OCI-LY1 (cell line): Measurements from ENCODE around the gene OR2F1.
"Not testable (repeated sequence)": the region's sequence is repeated elsewhere in the genome, so short reads cannot be mapped to it uniquely, and the experiment has no call there.

Experiments
- H2AFZ ChIP-seq: fragments of 200-600 bp; sonication (generic), shearing (Covaris generic); 2 replicates; pipeline ENCODE4 v1.6.0; 2014; ENCODE audit warnings: antibody characterized with exemption, mild to moderate bottlenecking, low read length
- H3F3A ChIP-seq: fragments of 200-600 bp; sonication (generic), shearing (Covaris generic); 2 replicates; pipeline ENCODE4 v1.6.0; 2014; ENCODE audit warnings: mild to moderate bottlenecking, antibody characterized with exemption, low read length, moderate library complexity; ENCODE audit not compliant: insufficient read depth
- H3K27ac ChIP-seq: fragments of 200-600 bp; sonication (generic); 2 replicates; pipeline ENCODE4 v1.5.1; 2014; ENCODE audit warnings: low read length, mixed run types, mild to moderate bottlenecking, low read depth; ENCODE audit not compliant: poor library complexity, severe bottlenecking
- H3K27me3 ChIP-seq: fragments of 200-600 bp; sonication (generic); 2 replicates; pipeline ENCODE4 v1.6.0; 2014; ENCODE audit warnings: antibody characterized with exemption, mild to moderate bottlenecking, low read length, moderate library complexity; ENCODE audit not compliant: insufficient read depth
- H3K36me3 ChIP-seq: fragments of 200-600 bp; sonication (generic); 2 replicates; pipeline ENCODE4 v1.6.1; 2014; ENCODE audit warnings: mild to moderate bottlenecking, antibody characterized with exemption, low read length, moderate library complexity, mixed read lengths; ENCODE audit not compliant: insufficient read depth
- H3K4me1 ChIP-seq: fragments of 200-600 bp; sonication (generic); 2 replicates; pipeline ENCODE4 v1.5.1; 2014; ENCODE audit warnings: mild to moderate bottlenecking, low read length, moderate library complexity; ENCODE audit not compliant: insufficient read depth, severe bottlenecking
- H3K4me2 ChIP-seq: fragments of 200-600 bp; sonication (generic), shearing (Covaris generic); 2 replicates; pipeline ENCODE4 v1.6.1; 2014; ENCODE audit warnings: low read length
- H3K4me3 ChIP-seq: fragments of 200-600 bp; sonication (generic); 2 replicates; pipeline ENCODE4 v1.5.1; 2014; ENCODE audit warnings: low read length, low read depth, mild to moderate bottlenecking, mixed read lengths; ENCODE audit not compliant: poor library complexity, severe bottlenecking
- H3K79me2 ChIP-seq: fragments of 200-600 bp; shearing (Covaris generic); 2 replicates; pipeline ENCODE4 v1.6.1; 2016; ENCODE audit warnings: mixed run types, low read length, mixed read lengths; ENCODE audit not compliant: insufficient read depth
- H3K9ac ChIP-seq: fragments of 200-600 bp; sonication (generic), shearing (Covaris generic); 2 replicates; pipeline ENCODE4 v1.6.1; 2014; ENCODE audit warnings: mild to moderate bottlenecking, low read length, mixed read lengths
- H3K9me2 ChIP-seq: fragments of 200-600 bp; sonication (generic), shearing (Covaris generic); 2 replicates; pipeline ENCODE4 v1.6.1; 2014; ENCODE audit warnings: low read depth, mild to moderate bottlenecking, low read length, mixed read lengths
- H3K9me3 ChIP-seq: fragments of 200-600 bp; shearing (Covaris generic); 2 replicates; pipeline ENCODE4 v1.6.1; 2014; ENCODE audit warnings: low read length, mixed read lengths
- H4K20me1 ChIP-seq: fragments of 200-600 bp; sonication (generic), shearing (Covaris generic); 2 replicates; pipeline ENCODE4 v1.6.0; 2016; ENCODE audit warnings: mild to moderate bottlenecking, low read length; ENCODE audit not compliant: insufficient read depth
- EZH2 ChIP-seq: fragments of 200-600 bp; sonication (generic), shearing (Covaris generic); IDR thresholded peaks from 2 replicates; pipeline ENCODE4 v1.8.0; 2017; ENCODE audit warnings: borderline replicate concordance, mixed run types, mild to moderate bottlenecking, antibody characterized with exemption, low read length, moderate library complexity, mixed read lengths
- TF ChIP-seq, protein P1 (sequence below): fragments of 200-600 bp; sonication (generic), shearing (Covaris generic); IDR thresholded peaks from 2 replicates; pipeline ENCODE4 v1.5.1; 2017; ENCODE audit warnings: mild to moderate bottlenecking, antibody characterized with exemption, low read length, moderate library complexity, mixed read lengths

Gene OR2F1

DNA sequence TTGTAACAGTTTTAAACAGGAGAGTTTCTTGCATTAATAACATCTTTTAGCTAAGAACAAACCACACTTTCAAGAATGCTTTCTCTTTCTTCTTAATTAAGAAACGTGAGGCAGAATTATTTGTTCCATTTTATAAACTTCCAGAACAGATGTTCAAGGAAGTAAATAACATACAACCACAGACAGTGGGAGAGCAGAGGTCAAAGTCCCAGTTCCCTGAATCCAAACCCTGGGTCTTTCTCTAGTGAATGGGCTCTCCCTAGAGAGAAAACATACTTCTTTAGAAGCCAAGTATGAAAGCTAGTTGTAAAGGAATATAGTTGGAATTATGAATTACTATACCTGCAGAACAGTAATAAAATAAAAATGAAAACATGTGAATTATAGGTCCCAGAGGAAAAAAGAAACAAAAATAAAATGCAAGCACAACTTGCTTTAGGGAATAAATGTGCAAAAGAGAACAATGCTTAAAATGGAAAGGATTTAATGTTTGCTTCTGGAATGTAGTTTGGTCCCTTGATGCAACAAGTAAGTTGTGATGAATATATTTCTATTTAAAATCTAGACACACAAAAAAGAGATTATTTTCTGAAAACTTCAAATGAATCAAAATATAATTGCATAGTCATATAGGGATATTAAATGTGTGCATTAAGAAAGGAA lies 51.5 kb downstream of the OR2F1 start:
- no peaks in the 10 kb centered on the region for H3F3A ChIP-seq
- TF ChIP-seq, protein P1, sequence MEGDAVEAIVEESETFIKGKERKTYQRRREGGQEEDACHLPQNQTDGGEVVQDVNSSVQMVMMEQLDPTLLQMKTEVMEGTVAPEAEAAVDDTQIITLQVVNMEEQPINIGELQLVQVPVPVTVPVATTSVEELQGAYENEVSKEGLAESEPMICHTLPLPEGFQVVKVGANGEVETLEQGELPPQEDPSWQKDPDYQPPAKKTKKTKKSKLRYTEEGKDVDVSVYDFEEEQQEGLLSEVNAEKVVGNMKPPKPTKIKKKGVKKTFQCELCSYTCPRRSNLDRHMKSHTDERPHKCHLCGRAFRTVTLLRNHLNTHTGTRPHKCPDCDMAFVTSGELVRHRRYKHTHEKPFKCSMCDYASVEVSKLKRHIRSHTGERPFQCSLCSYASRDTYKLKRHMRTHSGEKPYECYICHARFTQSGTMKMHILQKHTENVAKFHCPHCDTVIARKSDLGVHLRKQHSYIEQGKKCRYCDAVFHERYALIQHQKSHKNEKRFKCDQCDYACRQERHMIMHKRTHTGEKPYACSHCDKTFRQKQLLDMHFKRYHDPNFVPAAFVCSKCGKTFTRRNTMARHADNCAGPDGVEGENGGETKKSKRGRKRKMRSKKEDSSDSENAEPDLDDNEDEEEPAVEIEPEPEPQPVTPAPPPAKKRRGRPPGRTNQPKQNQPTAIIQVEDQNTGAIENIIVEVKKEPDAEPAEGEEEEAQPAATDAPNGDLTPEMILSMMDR: no peak
- TF ChIP-seq EZH2: no peak

DNA sequence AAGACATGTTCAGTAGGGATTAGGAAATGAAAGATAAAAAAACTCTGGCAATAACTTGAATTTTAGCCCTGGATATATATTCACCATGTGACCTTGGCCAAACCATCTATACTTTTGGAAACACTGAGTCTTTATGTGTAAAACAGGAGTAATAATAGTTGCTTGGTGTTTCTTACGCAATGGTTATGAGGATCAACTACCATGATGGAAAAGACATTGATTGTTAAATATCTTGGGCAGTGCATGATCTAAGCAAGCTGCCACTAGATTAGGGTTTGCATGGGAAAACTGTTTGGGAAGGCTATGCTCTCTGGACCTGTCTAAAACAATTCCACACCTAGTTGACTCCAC lies 52.0 kb downstream of the OR2F1 start:
- no peak overlapping the region for H3K27ac ChIP-seq
- no peaks in the 10 kb centered on the region for H3K9me2 ChIP-seq
- H3K27me3 ChIP-seq: no peaks in the 10 kb centered on the region
- no peaks in the 10 kb centered on the region for H3K79me2 ChIP-seq
- H3K4me1 ChIP-seq: no peaks in the 10 kb centered on the region
- TF ChIP-seq, protein P1: no peak
- no peak for TF ChIP-seq EZH2
- H3K9me3 ChIP-seq: 0 out of 2 replicates have a peak, but pooled peaks cover 6% of the 10 kb centered on the region
- no peak overlapping the region for H2AFZ ChIP-seq
- no peaks in the 10 kb centered on the region for H4K20me1 ChIP-seq
- no peak overlapping the region for H3K9ac ChIP-seq
- H3K4me3 ChIP-seq: no peak overlapping the region
- H3F3A ChIP-seq: no peaks in the 10 kb centered on the region
- no peak overlapping the region for H3K4me2 ChIP-seq
- no peaks in the 10 kb centered on the region for H3K36me3 ChIP-seq

More for the DNA sequence above, 51.5 kb downstream of the OR2F1 start:
- no peaks in the 10 kb centered on the region for H3K9me2 ChIP-seq
- no peaks in the 10 kb centered on the region for H3K36me3 ChIP-seq
- H3K9me3 ChIP-seq: 0 out of 2 replicates have a peak, but pooled peaks cover 6% of the 10 kb centered on the region
- no peaks in the 10 kb centered on the region for H3K27me3 ChIP-seq
- no peak overlapping the region for H3K9ac ChIP-seq
- H3K4me2 ChIP-seq: no peak overlapping the region
- H3K79me2 ChIP-seq: no peaks in the 10 kb centered on the region
- no peak overlapping the region for H2AFZ ChIP-seq
- H3K4me3 ChIP-seq: no peak overlapping the region
- no peak overlapping the region for H3K27ac ChIP-seq
- H3K4me1 ChIP-seq: no peaks in the 10 kb centered on the region
- H4K20me1 ChIP-seq: no peaks in the 10 kb centered on the region

DNA sequence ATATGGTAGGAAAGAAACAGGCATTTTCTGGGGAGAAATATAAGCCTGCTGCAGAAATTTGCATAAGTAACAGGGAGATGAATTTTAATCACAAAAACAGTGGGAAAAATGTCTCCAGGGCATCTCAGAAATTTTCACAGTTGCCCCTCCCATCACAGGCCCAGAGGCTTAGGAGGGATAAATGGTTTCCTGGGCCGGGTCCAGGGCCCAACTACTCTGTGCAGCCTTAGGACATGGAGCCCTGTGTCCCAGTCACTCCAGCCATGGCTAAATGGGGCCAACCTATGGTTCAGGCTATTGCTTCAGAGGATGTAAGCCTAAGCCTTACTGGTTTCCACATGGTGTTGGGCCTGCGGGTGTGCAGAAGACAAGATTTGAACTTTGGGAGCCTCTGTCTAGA lies 54.7 kb downstream of the OR2F1 start:
- 0 out of 2 replicates have a peak, but pooled peaks cover 6% of the 10 kb centered on the region for H3K9me3 ChIP-seq
- H3K79me2 ChIP-seq: no peaks in the 10 kb centered on the region
- H3K27ac ChIP-seq: no peak overlapping the region
- no peaks in the 10 kb centered on the region for H3K36me3 ChIP-seq
- no peaks in the 10 kb centered on the region for H4K20me1 ChIP-seq
- H3F3A ChIP-seq: no peaks in the 10 kb centered on the region
- H3K27me3 ChIP-seq: no peaks in the 10 kb centered on the region
- no peak overlapping the region for H3K4me3 ChIP-seq
- no peaks in the 10 kb centered on the region for H3K4me1 ChIP-seq
- no peak overlapping the region for H3K4me2 ChIP-seq
- H3K9me2 ChIP-seq: no peaks in the 10 kb centered on the region
- H3K9ac ChIP-seq: no peak overlapping the region
- no peak overlapping the region for H2AFZ ChIP-seq
- no peak for TF ChIP-seq EZH2
- TF ChIP-seq, protein P1: no peak

DNA sequence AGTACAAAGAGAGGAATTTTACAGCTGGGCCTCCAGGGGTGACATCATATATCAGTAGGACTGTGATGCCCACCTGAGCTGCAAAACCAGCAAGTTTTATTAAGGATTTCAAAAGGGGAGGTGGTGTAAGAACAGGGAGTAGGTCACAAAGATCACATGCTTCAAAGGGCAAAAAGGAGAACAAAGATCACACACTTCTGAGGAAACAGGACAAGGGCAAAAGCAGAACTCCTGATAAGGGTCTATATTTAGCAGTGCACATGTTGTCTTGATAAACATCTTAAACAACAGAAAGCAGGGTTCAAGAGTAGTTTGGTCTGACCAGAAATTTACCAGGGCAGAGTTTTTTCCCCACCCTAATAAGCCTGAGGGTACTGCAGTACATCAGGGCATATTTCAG lies 55.4 kb downstream of the OR2F1 start:
- H3K4me3 ChIP-seq, H4K20me1 ChIP-seq, H3F3A ChIP-seq, H2AFZ ChIP-seq, H3K27me3 ChIP-seq, H3K4me1 ChIP-seq, H3K9me2 ChIP-seq, H3K27ac ChIP-seq, H3K4me2 ChIP-seq, H3K9ac ChIP-seq, H3K9me3 ChIP-seq, H3K36me3 ChIP-seq, H3K79me2 ChIP-seq: not testable (repeated sequence)

DNA sequence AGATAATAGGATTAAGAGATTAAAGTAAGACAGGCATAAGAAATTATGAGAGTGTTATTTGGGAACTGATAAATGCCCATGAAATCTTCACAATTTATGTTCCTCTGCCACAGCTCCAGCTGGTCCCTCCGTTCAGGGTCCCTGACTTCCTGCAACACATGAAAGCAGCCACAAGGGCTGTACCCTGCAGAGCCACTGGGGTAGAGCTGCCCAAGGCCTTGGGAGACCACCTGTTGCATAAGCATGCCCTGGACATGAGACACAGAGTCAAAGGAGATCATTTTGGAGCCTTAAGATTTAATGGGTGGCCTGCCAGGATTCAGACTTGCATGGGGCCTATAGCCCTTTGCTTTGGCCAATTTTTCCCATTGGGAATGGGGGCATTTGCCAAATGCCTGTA lies 56.2 kb downstream of the OR2F1 start:
- not testable (repeated sequence) for H3K4me2 ChIP-seq, H3K9me2 ChIP-seq, H3K27ac ChIP-seq, H4K20me1 ChIP-seq, H3K9me3 ChIP-seq, H3F3A ChIP-seq, H3K27me3 ChIP-seq, H3K4me1 ChIP-seq, H3K9ac ChIP-seq, H3K36me3 ChIP-seq, H3K79me2 ChIP-seq, H2AFZ ChIP-seq, H3K4me3 ChIP-seq
